Measurements from ENCODE around the gene NUP188.

DNA sequence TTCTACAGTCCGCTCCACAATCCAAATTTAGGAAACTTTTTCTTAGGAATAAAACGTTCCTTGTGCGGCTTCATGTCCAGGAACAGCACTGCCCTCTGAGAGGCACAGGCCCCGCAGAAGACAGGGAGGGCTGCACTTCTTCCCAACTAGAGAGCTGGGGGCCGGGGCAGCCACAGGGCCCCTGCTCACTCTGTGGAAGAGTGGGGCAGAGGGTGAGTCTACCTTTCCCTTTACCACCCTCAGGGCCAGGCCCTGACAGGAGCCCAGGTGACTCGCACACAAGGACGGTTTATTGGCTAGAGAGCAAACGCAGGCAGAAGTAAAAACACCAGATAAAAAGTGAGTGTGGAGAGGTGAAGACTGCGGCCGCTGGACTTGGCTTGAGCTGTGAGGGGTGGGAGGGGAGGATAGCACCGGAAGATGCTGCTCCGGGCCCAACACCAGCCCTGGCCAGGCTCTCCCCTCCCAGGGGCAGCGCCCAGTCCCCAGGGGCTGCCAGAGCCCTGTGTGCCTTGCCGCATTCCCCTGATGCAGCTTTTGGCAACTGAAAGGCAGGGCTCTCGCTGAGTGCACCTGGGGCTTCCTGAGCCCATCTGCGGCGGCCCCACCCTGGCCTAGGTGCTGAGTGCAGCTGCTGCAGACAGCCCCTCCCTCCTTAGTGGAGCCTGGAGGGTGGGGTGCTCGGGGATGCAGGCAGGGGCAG, 60.4 kb downstream of the NUP188 start:
- TF ChIP-seq ZSCAN30 (tag by site-specific recombination; IDR thresholded peaks at IDR 0.05) = no peak
- TF ChIP-seq, protein P1, sequence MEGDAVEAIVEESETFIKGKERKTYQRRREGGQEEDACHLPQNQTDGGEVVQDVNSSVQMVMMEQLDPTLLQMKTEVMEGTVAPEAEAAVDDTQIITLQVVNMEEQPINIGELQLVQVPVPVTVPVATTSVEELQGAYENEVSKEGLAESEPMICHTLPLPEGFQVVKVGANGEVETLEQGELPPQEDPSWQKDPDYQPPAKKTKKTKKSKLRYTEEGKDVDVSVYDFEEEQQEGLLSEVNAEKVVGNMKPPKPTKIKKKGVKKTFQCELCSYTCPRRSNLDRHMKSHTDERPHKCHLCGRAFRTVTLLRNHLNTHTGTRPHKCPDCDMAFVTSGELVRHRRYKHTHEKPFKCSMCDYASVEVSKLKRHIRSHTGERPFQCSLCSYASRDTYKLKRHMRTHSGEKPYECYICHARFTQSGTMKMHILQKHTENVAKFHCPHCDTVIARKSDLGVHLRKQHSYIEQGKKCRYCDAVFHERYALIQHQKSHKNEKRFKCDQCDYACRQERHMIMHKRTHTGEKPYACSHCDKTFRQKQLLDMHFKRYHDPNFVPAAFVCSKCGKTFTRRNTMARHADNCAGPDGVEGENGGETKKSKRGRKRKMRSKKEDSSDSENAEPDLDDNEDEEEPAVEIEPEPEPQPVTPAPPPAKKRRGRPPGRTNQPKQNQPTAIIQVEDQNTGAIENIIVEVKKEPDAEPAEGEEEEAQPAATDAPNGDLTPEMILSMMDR (tag by site-specific recombination; IDR thresholded peaks at IDR 0.05) = no peak
- TF ChIP-seq ZNF654 (tag by site-specific recombination; IDR thresholded peaks at IDR 0.05; ENCODE audit: low read depth) = no peak
- TF ChIP-seq, protein P2, sequence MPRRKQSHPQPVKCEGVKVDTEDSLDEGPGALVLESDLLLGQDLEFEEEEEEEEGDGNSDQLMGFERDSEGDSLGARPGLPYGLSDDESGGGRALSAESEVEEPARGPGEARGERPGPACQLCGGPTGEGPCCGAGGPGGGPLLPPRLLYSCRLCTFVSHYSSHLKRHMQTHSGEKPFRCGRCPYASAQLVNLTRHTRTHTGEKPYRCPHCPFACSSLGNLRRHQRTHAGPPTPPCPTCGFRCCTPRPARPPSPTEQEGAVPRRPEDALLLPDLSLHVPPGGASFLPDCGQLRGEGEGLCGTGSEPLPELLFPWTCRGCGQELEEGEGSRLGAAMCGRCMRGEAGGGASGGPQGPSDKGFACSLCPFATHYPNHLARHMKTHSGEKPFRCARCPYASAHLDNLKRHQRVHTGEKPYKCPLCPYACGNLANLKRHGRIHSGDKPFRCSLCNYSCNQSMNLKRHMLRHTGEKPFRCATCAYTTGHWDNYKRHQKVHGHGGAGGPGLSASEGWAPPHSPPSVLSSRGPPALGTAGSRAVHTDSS (tag by site-specific recombination; IDR thresholded peaks at IDR 0.05) = no peak
- TF ChIP-seq ZNF274 (IDR thresholded peaks at IDR 0.05; ENCODE audit: low read length) = no peak
- TF ChIP-seq ZNF274 (tag by site-specific recombination; IDR thresholded peaks at IDR 0.05; ENCODE audit: borderline replicate concordance) = no peak
- TF ChIP-seq, protein P3, sequence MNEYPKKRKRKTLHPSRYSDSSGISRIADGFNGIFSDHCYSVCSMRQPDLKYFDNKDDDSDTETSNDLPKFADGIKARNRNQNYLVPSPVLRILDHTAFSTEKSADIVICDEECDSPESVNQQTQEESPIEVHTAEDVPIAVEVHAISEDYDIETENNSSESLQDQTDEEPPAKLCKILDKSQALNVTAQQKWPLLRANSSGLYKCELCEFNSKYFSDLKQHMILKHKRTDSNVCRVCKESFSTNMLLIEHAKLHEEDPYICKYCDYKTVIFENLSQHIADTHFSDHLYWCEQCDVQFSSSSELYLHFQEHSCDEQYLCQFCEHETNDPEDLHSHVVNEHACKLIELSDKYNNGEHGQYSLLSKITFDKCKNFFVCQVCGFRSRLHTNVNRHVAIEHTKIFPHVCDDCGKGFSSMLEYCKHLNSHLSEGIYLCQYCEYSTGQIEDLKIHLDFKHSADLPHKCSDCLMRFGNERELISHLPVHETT (tag by site-specific recombination; IDR thresholded peaks at IDR 0.05) = no peak
- TF ChIP-seq, protein P4, sequence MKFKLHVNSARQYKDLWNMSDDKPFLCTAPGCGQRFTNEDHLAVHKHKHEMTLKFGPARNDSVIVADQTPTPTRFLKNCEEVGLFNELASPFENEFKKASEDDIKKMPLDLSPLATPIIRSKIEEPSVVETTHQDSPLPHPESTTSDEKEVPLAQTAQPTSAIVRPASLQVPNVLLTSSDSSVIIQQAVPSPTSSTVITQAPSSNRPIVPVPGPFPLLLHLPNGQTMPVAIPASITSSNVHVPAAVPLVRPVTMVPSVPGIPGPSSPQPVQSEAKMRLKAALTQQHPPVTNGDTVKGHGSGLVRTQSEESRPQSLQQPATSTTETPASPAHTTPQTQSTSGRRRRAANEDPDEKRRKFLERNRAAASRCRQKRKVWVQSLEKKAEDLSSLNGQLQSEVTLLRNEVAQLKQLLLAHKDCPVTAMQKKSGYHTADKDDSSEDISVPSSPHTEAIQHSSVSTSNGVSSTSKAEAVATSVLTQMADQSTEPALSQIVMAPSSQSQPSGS (tag by site-specific recombination; IDR thresholded peaks at IDR 0.05; ENCODE audit: low read depth) = no peak

All from HEK293 (cell line).